Hematopoietic multipotent progenitor cell treated with erythropoietin and hydrocortisone succinate and interleukin-3 and kit ligand, for 6 days (in vitro differentiated cells): Measurements from ENCODE around the gene ERH.

ENCODE experiments used
- DNase-seq: peaks from one replicate; pipeline ENCODE4 v3.0.0-alpha.2; 2015

The ERH gene

DNA sequence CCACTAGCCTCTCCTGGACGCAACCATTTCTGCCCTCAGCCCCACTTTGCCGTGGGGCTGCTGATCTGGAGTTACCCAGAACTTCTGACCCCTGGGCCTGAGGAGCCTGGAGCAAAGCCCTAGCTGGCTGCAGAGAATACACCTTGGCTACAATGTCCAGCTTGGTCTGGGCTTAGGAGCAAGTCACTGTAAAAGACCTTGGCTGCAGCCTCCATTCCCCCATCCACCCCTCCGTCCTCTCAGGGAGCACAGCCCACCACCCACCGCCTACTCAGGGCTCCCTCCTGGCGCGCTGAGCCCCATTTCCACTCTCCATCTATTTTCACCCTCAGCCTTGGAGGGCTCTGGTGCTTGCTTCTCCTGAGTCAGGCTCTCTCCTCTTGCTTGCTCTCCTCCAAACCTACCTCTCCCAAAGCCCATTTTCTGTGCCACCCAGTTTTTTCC lies 42.9 kb downstream of the ERH start:
- DNase-seq: no peak

DNA sequence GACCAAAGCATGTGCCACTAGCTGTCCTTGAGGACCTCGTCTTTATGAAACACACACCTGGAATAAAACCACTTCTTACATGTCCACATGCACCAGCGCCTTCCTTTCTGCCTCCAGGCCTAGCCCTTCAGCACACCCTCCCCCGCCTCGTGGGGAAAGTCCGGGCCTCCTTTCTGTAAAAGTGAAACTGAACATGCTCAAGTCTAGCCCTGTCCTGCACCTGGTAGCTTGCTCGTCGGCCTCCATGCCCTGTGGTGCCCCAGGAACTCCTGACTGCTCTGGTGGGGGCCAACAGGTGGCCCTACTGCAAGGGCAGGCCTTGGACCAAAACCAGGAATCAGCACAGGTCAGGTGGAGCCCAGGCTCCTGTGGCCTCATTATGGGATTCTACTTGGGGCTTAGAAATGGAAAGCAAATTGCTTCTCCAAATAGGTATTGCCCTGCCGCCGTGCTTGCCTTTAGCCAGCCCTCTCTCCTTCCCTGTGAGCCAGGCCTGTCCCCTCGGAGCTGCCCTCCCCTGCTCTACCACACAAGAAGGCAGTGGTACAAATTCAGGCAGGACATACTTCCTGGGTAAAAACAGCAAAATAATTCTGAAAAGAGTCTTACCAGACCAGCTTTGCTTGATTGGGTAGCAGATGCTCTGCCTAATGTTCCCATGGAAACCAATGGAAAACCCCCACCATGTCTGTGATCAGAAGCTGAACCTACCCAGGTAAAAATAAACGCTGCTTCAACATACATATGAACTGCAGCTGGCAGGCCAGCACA lies 43.5 kb downstream of the ERH start:
- no peak for DNase-seq

DNA sequence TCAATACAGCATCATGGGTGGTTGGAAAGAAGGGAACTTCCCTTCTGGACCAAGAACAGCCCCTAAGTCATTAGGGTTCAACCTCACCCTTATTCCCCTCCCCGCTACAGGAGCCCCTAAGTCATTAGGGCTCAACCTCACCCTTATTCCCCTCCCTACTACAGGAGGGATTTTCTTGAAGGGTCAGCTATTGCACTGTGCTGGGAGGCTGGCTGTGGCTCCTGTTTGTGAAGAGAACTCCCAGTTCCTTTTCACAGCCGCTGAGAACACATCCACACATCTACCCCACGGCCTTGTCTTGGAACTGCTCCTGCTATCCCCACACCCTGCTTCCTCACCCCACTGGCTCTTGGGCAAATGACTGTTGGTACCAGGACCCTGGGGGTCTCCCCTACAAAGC lies 44.9 kb downstream of the ERH start:
- DNase-seq: no peak

DNA sequence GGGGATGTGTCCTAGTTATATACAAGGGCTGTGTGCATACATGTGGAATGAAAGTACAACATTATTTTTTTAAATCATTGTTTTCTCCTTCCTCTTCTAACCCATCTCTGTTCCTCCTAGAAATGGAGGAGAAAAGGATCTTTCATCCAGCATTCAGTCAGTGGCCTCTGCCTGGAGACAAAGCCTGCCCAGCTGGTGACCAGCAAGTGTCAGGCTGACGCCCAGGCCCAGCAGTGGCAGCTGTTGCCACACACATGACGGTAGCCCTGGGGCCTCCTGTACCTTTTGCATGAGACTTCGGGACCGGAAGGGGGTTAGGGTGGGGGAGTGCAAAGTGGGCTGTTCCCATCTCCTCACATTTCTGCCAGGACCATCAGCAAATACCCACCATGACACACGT lies 46.2 kb downstream of the ERH start:
- DNase-seq: no peak

DNA sequence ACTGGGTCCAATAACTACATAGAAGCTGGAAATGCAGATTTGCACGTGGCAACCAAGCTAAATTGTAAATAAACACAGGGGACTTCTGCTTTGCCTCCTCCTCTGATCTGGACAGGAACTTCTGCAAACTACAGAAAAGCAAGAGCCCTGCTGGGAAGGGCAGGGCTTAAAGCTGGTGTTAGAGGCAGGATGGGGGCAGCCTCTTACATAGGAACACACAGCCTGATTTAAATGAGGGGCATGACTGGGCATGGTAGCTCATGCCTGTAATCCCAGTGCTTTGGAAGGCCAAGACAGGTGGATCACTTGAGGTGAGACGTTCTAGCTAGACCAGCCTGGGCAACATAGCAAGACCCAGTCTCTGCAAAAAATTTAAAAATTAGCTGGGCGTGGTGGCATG lies 46.7 kb downstream of the ERH start:
- no peak for DNase-seq

DNA sequence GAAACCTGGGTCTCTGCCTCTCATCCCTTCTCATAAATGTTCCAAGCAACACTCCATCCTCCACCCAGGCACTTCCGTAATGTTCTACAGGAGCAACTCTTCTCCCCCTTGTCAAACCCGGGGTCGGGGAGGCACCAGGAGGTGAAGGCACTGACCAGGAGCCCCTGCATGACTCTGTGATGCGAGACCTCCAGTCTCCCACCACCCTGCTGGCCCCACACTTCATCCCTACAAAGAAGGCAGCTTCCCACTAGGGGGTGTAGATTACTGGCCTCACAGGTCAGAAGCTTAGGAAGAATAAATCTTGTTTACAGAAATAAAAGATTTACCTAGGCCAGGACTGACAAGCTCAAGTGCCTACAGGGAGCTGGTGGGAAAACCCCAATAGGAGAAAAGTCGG lies 47.2 kb downstream of the ERH start:
- DNase-seq: no peak

DNA sequence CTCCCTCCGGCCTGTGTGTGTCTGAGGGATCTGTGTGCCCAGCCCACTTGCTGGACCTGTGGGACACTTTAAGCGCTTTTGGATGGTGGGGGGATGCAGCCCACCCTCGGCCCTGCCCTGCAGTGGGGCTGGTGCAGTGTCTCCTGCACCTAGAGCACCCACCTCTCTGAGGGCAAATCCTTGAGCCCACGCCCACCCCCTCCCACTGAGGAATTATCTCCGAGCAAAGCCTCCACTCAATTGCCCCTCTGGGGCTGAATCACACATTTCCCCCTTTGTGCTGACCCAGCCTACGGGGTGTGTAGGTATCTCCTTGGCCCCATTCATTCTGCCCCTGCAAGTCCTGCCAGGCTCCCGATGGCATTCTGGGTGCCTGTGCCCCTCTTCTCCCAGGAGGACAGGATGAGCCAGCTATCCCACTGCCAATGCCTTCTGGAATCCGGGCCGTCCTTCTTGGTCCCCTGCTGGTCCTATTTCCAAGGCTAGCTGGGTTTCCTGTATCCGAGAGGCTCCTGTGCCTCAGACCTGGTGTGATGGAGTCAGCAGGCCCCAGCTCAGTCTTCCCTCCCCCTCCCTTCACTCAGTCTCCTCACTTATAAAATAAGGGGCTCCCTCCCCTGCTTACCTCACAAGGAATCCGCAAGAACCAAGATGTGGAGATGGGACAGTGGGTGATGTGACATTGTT lies 48.9 kb downstream of the ERH start:
- DNase-seq: no peak

DNA sequence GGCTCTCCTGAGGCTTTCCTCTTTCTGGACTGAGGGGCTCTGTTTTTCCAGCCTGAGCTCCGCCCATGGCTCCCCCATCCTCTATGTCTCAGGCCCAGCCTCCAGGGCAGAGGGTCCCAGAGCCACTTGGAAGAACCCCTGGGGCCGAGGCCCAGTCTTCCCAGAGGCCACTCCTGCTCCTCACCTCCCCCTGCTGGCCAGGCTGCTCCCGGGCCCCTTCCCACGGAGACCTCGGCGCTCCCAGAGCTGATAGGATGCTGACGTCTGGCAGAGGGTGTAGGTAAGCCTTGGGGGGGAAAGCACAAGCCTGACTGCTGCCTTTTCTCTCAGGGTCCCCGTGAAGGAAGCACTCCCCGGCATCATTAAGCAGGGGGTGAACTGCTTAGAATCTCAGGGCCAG lies 51.4 kb downstream of the ERH start:
- peak; percentile 25 for DNase-seq

DNA sequence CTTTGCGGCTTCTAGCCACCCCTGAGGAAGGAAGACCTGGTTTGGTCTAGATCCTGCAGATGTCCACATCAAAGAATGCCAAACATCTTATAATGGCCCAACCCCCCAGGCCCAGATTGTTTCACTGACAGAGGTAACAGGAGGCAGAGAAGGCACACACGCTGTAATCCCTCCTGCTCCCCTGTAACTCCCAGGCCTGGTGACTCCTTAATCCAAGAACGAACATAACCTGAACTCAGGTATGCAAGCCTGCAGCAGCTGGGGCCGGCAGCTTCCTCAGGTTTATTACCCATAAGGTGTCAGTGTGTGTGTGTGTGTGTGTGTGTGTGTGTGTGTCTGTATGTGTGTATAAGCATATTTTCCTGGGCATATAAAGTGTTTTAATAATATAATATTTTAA lies 52.7 kb downstream of the ERH start:
- DNase-seq: no peak

DNA sequence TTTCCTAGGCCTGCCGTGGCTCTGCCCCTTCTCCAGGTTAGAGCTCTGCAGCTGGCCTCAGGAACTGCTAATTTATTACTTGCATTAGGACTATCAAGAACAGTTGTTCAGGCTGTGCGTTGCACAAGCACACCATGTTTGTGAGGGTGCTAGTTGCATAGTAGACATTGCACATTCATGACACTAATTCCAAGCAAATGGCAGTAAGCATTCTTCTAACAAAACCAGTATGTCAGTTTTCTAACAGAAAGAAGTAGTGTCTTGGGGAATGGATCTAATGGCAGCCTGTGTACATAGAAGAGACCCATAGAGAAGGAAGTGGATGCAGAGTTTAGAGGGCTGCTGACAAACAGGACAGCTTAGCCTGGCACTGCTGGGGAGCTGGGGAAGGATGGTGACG lies 53.9 kb downstream of the ERH start:
- no peak for DNase-seq

DNA sequence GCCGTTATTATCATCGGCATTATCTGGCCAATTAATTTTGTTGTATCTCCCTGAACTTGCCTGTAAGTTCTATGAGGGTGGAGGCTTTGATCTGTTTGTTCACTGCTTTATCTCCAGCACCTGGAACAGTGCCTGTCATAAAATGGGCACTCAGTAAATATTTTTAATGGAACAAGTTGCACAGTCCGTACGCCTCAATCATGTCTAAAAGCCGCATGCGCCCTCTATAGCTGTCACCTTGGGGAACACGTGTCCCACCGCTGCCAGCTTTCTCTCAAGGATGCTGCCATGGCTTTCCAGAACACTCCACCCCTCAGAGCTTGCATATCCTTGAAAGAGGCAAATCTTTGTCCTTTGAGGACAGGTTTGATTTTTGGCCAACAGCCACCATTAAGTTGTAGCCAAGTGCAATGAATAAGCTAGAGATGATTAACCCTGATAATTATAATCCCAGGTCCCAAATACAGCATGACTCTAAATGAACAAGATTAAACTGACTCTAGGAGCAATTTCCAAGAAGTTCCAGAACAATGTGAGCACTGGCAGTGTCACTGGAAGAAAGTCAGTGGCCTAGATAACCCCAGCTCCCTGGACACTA lies 55.1 kb downstream of the ERH start:
- DNase-seq: no peak

DNA sequence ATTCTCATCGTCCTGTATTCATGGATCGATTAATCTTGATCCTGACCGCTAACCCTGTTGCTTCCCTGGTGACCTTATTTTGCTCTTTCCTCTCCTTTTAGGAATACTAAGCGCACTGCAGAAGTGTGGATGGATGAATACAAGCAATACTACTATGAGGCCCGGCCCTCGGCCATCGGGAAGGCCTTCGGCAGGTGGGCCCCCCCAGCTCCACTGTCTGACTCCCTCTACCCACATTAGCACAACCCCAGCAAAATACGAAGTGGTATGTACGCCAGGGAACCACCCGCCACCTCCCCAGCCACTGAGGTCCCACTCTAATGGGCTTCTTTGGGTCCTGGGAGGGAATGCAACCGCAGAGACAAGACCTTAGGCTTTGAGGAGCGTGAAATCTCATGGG lies 58.7 kb downstream of the ERH start:
- DNase-seq: no peak

DNA sequence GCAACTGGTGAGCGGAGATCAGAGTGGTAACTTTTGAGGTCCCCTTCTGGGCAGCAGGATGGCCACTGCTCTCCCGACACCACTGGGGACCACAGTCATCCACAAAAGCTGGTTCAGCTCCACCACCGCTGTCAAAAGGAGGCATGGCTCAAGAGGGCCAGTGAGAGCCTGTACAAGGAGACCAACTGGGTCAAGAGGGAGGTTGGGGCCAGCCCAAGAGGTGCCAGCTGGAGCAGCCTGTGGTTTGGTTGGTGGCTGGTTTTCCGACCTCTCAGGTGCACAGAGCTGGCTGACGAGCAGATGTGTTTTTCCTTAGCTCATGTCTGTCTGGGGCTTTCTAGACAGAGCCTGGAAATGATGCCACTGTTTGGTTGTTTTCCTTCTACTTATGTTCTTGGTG lies 60.1 kb downstream of the ERH start:
- DNase-seq: no peak

DNA sequence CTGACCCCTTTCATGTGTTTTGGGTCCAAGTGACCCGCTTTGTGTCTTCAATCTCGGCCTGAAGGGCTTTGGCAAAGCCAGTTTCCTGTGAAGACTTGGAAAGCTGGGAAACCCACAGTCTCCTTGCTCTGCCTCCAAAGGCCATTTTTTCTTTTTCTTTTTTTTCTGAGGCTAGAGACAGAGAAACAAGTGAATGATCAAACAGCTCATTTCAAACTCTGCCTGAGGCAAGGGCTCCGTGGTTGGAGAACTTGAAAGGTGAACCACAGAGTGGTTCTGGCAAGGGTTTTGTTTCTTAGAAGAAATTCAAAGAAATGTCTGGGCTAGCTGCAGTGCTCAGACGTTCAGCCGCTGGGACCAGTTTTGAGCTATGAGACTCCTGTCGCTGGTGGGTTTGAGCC lies 62.7 kb downstream of the ERH start:
- no peak for DNase-seq

DNA sequence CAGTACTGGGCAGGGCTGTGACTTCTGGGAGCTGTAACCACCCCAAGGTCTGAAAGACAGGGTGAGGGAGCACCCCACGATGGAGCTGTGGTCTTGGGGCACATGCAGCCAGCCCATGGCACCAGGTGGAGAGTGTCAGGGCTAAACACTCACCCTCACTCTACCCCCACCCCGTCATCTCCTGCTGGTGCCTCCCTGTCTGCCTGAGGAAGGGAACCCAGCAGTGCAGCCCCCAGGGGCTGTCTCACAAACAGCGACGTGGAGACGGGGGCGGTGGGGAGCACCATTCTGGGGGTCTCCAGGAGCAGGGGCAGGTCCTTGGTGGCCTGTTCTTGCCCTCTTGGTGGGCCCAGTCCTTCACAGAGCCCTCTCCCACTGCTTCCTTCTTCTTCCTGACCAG lies 63.5 kb downstream of the ERH start:
- no peak for DNase-seq

DNA sequence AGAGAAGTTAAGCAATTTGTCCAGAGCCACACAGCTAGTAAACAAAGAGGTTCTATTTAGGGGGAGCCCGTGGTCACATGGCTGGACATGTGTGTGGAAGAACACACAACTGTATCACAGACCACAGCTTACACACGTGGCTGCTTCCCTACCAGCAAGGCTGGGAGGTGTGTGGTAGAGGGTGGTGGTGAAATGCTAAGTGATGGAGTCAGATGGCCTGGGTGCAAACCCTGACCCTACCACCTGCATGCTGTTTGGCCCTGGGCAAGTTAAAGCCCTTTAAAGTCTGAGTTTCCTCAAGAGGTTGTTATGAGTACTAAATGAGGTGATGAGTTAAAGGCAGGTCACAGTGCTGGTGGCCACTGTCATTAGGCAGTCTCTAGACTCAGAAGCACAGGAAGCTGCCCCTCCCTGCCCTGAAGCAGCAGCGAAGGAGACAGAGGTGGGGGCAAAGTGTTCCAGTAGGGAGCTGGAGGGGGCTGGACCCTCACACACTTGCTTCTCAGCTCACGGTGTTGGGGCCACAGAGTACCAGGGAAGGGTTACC lies 64.2 kb downstream of the ERH start:
- no peak for DNase-seq

DNA sequence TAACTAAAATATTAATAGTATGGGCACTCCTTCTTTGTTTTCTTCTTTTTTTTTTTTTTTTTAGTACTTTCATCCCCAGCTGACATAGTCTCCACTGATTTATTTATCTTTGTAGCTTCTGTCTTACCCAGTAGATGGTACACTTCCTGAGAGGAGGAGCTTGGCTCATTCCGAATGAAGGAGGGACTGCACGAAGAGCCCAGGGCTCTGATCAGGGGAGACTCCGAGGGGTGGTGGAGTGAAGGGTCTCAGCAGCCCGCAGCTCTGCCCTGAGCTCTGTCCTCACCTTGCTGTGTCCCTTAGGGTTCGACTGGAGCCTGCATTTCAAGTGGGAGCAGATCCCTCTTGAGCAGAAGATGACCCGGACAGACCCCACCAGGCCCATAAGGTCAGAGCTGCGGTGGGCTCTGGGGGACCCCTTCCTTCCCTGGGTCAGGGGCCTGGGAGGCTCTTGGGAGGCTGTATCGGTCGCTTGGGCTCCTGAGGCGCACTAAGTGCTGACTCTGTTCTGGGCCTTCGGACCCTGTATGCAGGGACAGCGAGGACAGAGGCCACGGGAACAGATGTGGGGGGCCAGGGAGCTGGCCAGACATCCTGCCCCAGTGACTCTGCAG lies 65.2 kb downstream of the ERH start:
- DNase-seq: no peak

DNA sequence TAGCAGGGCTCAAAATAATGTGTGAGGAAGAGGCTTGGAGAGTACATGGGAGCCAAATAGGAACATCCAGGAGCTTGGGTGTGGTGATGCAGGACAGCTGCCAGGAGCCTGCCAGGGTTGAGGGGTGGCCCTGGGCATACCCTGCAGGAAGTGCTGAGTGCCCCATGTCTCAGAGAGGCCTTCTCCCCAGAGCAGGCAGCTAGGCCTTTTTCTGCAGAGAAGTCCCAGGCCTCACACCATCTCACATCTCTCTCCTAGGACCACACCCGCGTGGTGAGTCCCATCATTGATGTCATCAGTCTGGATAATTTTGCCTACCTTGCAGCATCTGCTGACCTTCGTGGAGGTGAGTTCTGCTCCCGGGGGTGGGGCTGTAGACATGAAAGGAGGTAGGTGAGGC lies 66.9 kb downstream of the ERH start:
- DNase-seq: no peak
